Coronary artery (tissue), 2 donors: ENCODE results near the gene OR51A7.
"Not testable (repeated sequence)": the region's sequence is repeated elsewhere in the genome, so short reads cannot be mapped to it uniquely, and the experiment has no call there.

Source experiments
- DNase-seq: peaks from one replicate; pipeline ENCODE4 v3.0.0-alpha.2; 2017; ENCODE audit warnings: low spot score
- H3K27ac ChIP-seq, 2 donors: fragments of 200-600 bp; sonication (generic); one replicate each; pipeline ENCODE4 v1.5.1; 2016 to 2019
- H3K4me3 ChIP-seq: fragments of 200-600 bp; sonication (generic); 2 replicates; pipeline ENCODE4 v1.5.1; 2016; ENCODE audit warnings: mild to moderate bottlenecking, moderate library complexity
- TF ChIP-seq, protein P1 (sequence below): fragments of 200-600 bp; sonication (generic); IDR thresholded peaks from one replicate; pipeline ENCODE4 v1.5.1; 2019; ENCODE audit warnings: antibody characterized with exemption

The OR51A7 gene

DNA sequence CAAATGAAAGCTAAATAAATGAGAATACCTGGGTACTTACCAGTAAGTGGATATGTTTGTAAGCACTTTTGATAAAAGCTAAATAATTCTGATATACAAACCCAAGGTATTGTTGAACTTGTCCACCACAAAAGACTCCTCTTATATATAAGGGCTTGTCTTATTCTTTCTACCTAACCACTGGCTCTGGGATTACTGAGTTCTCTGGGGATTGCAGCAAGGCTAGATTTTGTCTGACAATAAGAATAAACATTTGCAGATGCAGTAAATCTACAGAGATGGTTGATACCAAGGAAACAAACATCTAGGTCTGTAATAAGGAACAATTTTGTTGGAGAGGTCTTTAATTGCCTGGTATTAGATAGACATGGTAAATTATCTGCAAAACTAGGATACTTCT, 43.9 kb downstream of the OR51A7 start, which contains the start of gene OR51A4:
TSS of gene OR51A4 (minus strand) at position 101 of the 400 bp plus-strand sequence. CDS start 505 bp downstream, outside the sequence.
- TF ChIP-seq, protein P1, sequence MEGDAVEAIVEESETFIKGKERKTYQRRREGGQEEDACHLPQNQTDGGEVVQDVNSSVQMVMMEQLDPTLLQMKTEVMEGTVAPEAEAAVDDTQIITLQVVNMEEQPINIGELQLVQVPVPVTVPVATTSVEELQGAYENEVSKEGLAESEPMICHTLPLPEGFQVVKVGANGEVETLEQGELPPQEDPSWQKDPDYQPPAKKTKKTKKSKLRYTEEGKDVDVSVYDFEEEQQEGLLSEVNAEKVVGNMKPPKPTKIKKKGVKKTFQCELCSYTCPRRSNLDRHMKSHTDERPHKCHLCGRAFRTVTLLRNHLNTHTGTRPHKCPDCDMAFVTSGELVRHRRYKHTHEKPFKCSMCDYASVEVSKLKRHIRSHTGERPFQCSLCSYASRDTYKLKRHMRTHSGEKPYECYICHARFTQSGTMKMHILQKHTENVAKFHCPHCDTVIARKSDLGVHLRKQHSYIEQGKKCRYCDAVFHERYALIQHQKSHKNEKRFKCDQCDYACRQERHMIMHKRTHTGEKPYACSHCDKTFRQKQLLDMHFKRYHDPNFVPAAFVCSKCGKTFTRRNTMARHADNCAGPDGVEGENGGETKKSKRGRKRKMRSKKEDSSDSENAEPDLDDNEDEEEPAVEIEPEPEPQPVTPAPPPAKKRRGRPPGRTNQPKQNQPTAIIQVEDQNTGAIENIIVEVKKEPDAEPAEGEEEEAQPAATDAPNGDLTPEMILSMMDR: no peak
- H3K4me3 ChIP-seq: no peak within 1 kb of the TSS
- DNase-seq: no peak

GRCh38 chr11:4955613-4956012, 52.0 kb downstream of the OR51A7 start, which contains the start of gene OR51A2:
Gene OR51A2 (minus strand): TSS chr11:4955713. CDS start chr11:4955713, 0 bp downstream.
- not testable (repeated sequence) for H3K27ac ChIP-seq, DNase-seq, H3K4me3 ChIP-seq

More for the DNA sequence above, 43.9 kb downstream of the OR51A7 start, which contains the start of gene OR51A4:
- no peak within 1 kb of the TSS for H3K27ac ChIP-seq

GRCh38 chr11:4957396-4957795, 53.8 kb downstream of the OR51A7 start:
- H3K4me3 ChIP-seq: no peak overlapping the region
- TF ChIP-seq, protein P1: no peak
- no peak for DNase-seq
- H3K27ac ChIP-seq: no peak overlapping the region
